Activated T-cell treated with anti-CD3 and anti-CD28 coated beads, Interleukin-2, amount 50 U/mL, for 24 hours (primary cell): ENCODE results near the gene COQ9.
A peak's percentile ranks its signal among the peaks of the same experiment; 100 is the strongest.
"Not testable (repeated sequence)": the region's sequence is repeated elsewhere in the genome, so short reads cannot be mapped to it uniquely, and the experiment has no call there.

ENCODE experiments used
- DNase-seq: peaks from one replicate; pipeline ENCODE4 v3.0.0-alpha.2; 2020
- H3K27ac Mint-ChIP-seq: 2 replicates; pipeline ENCODE4 v1.8.0; 2020; ENCODE audit warnings: mild to moderate bottlenecking, mixed read lengths
- H3K27me3 Mint-ChIP-seq: 2 replicates; pipeline ENCODE4 v1.8.0; 2020; ENCODE audit warnings: mixed read lengths
- H3K36me3 Mint-ChIP-seq: 2 replicates; pipeline ENCODE4 v1.8.0; 2020; ENCODE audit warnings: low read depth, mixed read lengths
- H3K4me1 Mint-ChIP-seq: 2 replicates; pipeline ENCODE4 v1.8.0; 2020; ENCODE audit warnings: low read depth, mixed read lengths
- H3K4me3 Mint-ChIP-seq: 2 replicates; pipeline ENCODE4 v1.8.0; 2020; ENCODE audit warnings: mild to moderate bottlenecking, moderate library complexity, mixed read lengths
- H3K9me3 Mint-ChIP-seq: 2 replicates; pipeline ENCODE4 v1.8.0; 2020; ENCODE audit warnings: mixed read lengths

COQ9 gene

GRCh38 chr16:57447186-57447962, at the start of gene COQ9, which contains the start of gene CIAPIN1:
COQ9 (plus strand) TSS chr16:57447479; CDS start chr16:57447506, 27 bp downstream.
CIAPIN1 (minus strand) TSS chr16:57447385; CDS start chr16:57440928, 6,457 bp downstream.
- Mint-ChIP-seq H3K27me3 (no peaks in the 10 kb centered on the region), H3K4me3 (peak within 1 kb of the TSS; percentile 95), H3K9me3 (no peaks in the 10 kb centered on the region), H3K36me3 (peaks cover 68% of the 10 kb centered on the region), H3K4me1 (peaks cover 47% of the 10 kb centered on the region), H3K27ac (peak within 1 kb of the TSS; percentile 96)
- DNase-seq: peak; percentile 93

- not testable (repeated sequence) for H3K36me3 Mint-ChIP-seq, H3K27ac Mint-ChIP-seq, H3K27me3 Mint-ChIP-seq, H3K9me3 Mint-ChIP-seq, H3K4me3 Mint-ChIP-seq, H3K4me1 Mint-ChIP-seq, DNase-seq
Observed at GRCh38 chr16:57397493-57397892, 49.8 kb upstream of the COQ9 start.

GRCh38 chr16:57401943-57402640, 45.2 kb upstream of the COQ9 start:
- H3K36me3 Mint-ChIP-seq: no peaks in the 10 kb centered on the region
- peaks cover 5% of the 10 kb centered on the region for H3K4me1 Mint-ChIP-seq
- H3K27me3 Mint-ChIP-seq: no peaks in the 10 kb centered on the region
- no peaks in the 10 kb centered on the region for H3K9me3 Mint-ChIP-seq
- H3K4me3 Mint-ChIP-seq: no peak overlapping the region
- no peak for DNase-seq
- H3K27ac Mint-ChIP-seq: no peak overlapping the region

- no peak for DNase-seq
- Mint-ChIP-seq H3K27me3 (peaks cover 3% of the 10 kb centered on the region), H3K9me3 (no peaks in the 10 kb centered on the region), H3K36me3 (no peaks in the 10 kb centered on the region), H3K4me3 (no peak within 1 kb of the TSS), H3K4me1 (peaks cover 5% of the 10 kb centered on the region), H3K27ac (no peak within 1 kb of the TSS)
Observed at GRCh38 chr16:57403965-57404817, 43.1 kb upstream of the COQ9 start, which contains the start of gene CCL17. CCL17 (plus strand) TSS chr16:57404767; CDS start chr16:57413933, 9,166 bp downstream.

- DNase-seq: no peak
- Mint-ChIP-seq H3K27ac (no peak overlapping the region), H3K4me1 (peaks cover 5% of the 10 kb centered on the region), H3K4me3 (no peak overlapping the region), H3K27me3 (peaks cover 3% of the 10 kb centered on the region), H3K36me3 (no peaks in the 10 kb centered on the region), H3K9me3 (no peaks in the 10 kb centered on the region)
Observed at GRCh38 chr16:57405097-57405496, 42.2 kb upstream of the COQ9 start.

GRCh38 chr16:57406881-57407280, 40.4 kb upstream of the COQ9 start:
- Mint-ChIP-seq H3K36me3 (no peaks in the 10 kb centered on the region), H3K9me3 (no peaks in the 10 kb centered on the region), H3K4me1 (peaks cover 5% of the 10 kb centered on the region), H3K4me3 (no peak overlapping the region), H3K27ac (no peak overlapping the region), H3K27me3 (peaks cover 3% of the 10 kb centered on the region)
- no peak for DNase-seq

GRCh38 chr16:57407521-57408353, 39.5 kb upstream of the COQ9 start:
- Mint-ChIP-seq H3K4me3 (no peak overlapping the region), H3K9me3 (no peaks in the 10 kb centered on the region), H3K27me3 (peaks cover 3% of the 10 kb centered on the region), H3K27ac (no peak overlapping the region), H3K36me3 (no peaks in the 10 kb centered on the region), H3K4me1 (peaks cover 5% of the 10 kb centered on the region)
- DNase-seq: no peak

GRCh38 chr16:57409065-57409464, 38.2 kb upstream of the COQ9 start:
- H3K4me3 Mint-ChIP-seq: no peak overlapping the region
- no peaks in the 10 kb centered on the region for H3K36me3 Mint-ChIP-seq
- H3K4me1 Mint-ChIP-seq: peaks cover 5% of the 10 kb centered on the region
- H3K9me3 Mint-ChIP-seq: no peaks in the 10 kb centered on the region
- peaks cover 3% of the 10 kb centered on the region for H3K27me3 Mint-ChIP-seq
- DNase-seq: no peak
- H3K27ac Mint-ChIP-seq: no peak overlapping the region

GRCh38 chr16:57409870-57410587, 37.2 kb upstream of the COQ9 start:
- peaks cover 4% of the 10 kb centered on the region for H3K4me1 Mint-ChIP-seq
- peaks cover 3% of the 10 kb centered on the region for H3K27me3 Mint-ChIP-seq
- H3K36me3 Mint-ChIP-seq: no peaks in the 10 kb centered on the region
- H3K9me3 Mint-ChIP-seq: no peaks in the 10 kb centered on the region
- H3K27ac Mint-ChIP-seq: no peak overlapping the region
- DNase-seq: no peak
- H3K4me3 Mint-ChIP-seq: no peak overlapping the region

- Mint-ChIP-seq H3K36me3 (no peaks in the 10 kb centered on the region), H3K27me3 (peaks cover 3% of the 10 kb centered on the region), H3K4me1 (no peaks in the 10 kb centered on the region), H3K4me3 (no peak overlapping the region), H3K27ac (no peak overlapping the region), H3K9me3 (no peaks in the 10 kb centered on the region)
- DNase-seq: no peak
Observed at GRCh38 chr16:57411362-57411976, 35.8 kb upstream of the COQ9 start.

- no peak for DNase-seq
- Mint-ChIP-seq H3K36me3 (no peaks in the 10 kb centered on the region), H3K9me3 (no peaks in the 10 kb centered on the region), H3K27ac (no peak overlapping the region), H3K4me1 (peaks cover 8% of the 10 kb centered on the region), H3K27me3 (peaks cover 3% of the 10 kb centered on the region), H3K4me3 (no peak overlapping the region)
Observed at GRCh38 chr16:57412584-57412983, 34.7 kb upstream of the COQ9 start.

- no peak overlapping the region for H3K4me3 Mint-ChIP-seq
- H3K4me1 Mint-ChIP-seq: peaks cover 12% of the 10 kb centered on the region
- no peaks in the 10 kb centered on the region for H3K9me3 Mint-ChIP-seq
- no peaks in the 10 kb centered on the region for H3K36me3 Mint-ChIP-seq
- H3K27ac Mint-ChIP-seq: no peak overlapping the region
- DNase-seq: no peak
- H3K27me3 Mint-ChIP-seq: peaks cover 3% of the 10 kb centered on the region
Observed at GRCh38 chr16:57413301-57413730, 34.0 kb upstream of the COQ9 start.

GRCh38 chr16:57413733-57414132, 33.5 kb upstream of the COQ9 start:
- peaks cover 15% of the 10 kb centered on the region for H3K4me1 Mint-ChIP-seq
- DNase-seq: no peak
- no peak overlapping the region for H3K4me3 Mint-ChIP-seq
- no peaks in the 10 kb centered on the region for H3K36me3 Mint-ChIP-seq
- H3K27ac Mint-ChIP-seq: no peak overlapping the region
- peaks cover 3% of the 10 kb centered on the region for H3K27me3 Mint-ChIP-seq
- H3K9me3 Mint-ChIP-seq: no peaks in the 10 kb centered on the region
